A204.1 (cell line): ENCODE measurements around the gene ROR2.
"Not testable (repeated sequence)": the region's sequence is repeated elsewhere in the genome, so short reads cannot be mapped to it uniquely, and the experiment has no call there.

Source experiments
- FAIRE-seq: peaks from 2 replicates; lab custom pipeline; 2012; peaks lifted over from hg19 to GRCh38; lab: Jason Lieb, UNC

Gene ROR2

DNA sequence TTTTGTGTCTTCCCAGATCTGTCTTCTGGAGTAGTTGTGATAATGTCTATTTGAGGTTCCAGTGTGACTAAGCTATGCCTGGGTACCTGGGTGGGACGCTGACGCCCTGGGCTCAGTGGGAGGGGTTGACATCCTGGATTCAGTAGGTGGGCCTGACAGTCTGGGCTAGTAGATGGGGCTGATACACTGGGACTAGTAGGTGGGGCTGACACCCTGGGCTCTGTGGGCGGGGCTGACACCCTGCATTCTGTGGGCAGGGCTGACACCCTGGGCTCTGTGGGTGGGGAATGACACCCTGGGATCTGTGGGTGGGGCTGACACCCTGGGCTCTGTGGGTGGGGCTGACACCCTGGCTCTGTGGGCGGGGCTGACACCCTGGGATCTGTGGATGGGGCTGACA is 153.5 kb downstream of the ROR2 start:
- not testable (repeated sequence) for FAIRE-seq

- FAIRE-seq, result no peak
These were observed 154.3 kb downstream of the ROR2 start for GRCh38 chr9:91795598-91796241.

DNA sequence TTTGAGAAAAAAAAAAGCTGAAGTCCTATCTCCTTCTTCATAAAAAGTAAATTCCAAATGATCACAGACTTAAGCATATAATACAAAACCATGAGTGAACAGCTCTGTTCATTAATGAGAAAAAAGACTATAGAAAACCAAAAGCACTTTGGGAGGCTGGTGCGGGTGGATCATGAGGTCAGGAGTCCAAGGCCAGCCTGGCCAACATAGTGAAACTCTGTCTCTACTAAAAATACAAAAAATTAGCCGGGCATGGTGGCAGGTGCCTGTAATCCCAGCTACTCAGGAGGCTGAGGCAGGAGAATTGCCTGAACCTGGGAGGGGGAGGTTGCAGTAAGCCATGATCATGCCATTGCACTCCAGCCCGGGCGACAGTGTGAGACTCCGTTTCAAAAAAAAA is 156.7 kb downstream of the ROR2 start:
- not testable (repeated sequence) for FAIRE-seq

DNA sequence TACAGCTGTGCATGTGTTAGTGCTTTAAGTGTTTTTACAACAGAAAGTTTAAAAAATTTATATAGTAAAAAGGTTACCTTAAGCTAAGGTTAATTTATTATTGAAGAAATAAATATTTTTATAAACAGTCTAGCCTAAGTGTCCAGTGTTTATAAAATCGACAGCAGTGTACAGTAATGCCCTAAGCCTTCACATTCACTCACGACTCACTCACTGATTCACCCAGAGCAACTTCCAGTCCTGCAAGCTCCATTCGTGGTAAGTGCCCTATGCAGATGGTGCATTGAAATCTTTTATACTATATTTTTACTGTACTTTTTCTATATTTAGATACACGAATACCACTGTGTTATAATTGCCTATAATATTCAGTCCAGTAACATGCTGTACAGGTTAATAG is 159.1 kb downstream of the ROR2 start:
- no peak for FAIRE-seq

DNA sequence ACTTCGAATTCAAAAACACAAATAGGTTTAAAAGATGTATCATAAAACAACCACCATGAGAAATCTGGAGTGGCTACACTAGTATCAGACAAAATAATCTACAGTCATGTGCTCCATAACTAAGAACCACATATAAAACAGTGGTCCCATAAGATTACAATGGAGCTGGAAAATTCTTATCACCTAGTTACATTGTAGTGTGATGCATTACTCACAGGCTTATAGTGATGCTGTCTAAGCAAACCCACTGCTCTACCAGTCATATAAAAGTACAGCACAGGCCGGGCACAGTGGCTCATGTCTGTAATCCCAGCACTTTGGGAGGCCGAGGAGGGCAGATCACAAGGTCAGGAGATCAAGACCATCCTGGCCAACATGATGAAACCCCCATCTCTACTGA is 160.1 kb downstream of the ROR2 start:
- no peak for FAIRE-seq

DNA sequence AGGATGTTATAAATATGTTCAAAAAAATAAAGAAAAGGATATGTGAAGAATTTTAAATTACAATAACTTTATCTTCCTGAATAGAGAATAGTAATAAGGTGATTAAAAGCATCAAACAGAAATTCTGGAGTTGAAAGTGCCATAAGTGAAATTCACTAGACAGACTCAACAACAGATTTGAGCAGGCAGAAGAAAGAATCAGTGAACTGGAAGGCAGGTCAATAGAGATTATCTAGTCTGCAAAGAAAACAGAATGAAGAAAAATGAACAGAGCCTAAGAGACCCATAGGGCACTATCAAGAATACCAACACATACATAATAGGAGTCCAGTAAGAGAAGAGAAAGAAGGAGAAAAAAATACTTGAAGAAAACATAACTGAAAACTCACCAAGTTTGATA is 162.1 kb downstream of the ROR2 start:
- FAIRE-seq, result no peak

DNA sequence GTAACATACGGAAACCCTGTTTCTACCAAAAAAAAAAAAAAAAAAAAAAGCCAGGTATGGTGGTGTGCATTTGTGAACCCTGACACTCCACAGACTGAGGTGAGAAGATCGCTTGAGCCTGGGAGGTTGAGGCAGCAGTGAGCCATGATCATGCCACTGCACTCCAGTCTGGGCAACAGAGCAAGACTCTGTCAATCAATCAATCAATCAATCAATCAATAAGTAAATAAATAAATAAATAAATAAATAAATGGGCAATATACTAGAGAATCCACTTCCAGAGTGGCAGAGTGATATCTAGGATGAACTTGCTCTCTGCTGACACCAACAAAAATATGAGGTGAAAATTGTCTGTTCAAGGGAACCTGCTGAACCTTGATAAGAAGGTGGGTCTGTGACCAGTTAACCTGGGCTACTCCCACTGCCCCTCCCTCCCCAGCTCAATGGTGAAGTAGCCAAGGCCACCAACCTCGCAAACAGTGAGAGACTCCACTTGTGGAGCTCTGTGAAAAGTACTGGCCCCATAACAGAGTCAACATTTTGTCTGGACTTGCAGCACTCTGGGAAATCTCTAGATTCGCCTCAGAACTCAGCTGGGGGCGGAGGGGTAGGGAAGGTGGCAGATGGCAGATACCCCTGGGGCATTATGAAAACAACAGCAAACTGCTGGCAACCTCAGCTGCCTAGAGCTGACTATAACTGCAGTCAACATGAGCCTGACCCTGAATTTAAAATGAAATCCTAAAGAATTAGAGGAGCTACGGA is 163.7 kb downstream of the ROR2 start:
- no peak for FAIRE-seq

- no peak for FAIRE-seq
These were observed 164.6 kb downstream of the ROR2 start for GRCh38 chr9:91785447-91785842.

DNA sequence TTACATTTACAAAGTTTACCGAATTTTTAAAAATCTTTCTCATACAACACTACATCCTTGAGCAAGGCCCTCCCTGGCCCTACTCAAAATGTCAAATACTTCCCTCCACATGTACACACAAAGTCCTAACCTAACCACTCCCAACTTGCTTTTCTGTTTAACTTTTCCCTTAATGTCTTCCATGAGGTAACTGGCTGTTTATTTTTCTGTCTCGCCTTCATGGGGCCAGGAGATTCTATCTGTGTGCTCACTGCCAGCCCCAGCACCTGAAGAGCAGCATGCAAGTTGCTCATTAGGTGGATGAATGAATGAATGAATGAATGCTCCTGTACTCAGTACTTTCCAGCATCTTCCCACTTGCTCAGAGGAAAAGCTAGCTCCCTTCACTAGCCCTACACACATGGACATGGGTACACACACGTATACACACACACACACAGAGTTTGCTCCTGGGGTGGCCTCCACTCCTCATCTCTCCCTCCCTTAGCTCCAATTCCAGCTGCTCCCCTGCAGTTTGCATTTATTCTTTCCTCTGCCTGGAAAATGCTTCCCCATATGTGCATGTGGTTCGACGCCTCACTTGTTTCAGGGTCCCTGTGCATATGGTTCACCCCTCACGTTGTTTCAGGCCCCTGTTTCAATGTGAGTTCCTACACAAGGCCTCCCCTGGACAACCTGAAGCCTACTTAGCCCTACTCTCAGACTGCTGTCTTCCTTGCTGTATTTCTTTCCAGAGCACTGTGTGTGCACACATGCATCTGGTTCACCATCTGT is 165.2 kb downstream of the ROR2 start:
- FAIRE-seq, result no peak

- FAIRE-seq, result no peak
These were observed 166.0 kb downstream of the ROR2 start for GRCh38 chr9:91783876-91784672.

GRCh38 chr9:91783411-91783810 is 166.6 kb downstream of the ROR2 start:
- no peak for FAIRE-seq

DNA sequence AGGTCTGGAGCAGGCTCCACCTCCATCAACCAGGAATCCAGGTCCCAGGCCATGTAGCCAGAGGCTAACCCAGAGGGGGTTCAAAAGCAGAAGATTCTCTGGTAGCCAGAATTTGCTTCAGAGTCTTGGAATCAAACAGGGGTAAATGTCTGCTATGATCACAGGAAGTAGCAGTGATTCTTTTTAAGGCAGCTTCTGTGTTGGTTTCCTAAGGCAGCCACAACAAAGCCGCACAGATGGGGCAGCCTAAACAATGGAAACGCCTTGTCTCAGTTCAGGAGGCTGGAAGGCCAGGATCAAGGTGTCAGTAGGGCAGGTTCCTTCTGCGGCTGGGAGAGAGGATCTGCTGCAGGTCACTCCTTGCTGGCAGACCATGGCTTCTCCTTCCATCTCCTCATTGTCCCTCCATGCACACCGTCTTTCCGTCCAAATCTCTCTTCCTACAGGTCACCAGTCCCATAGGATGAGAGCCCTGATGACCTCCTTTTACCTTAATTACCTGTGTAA is 167.3 kb downstream of the ROR2 start:
- no peak for FAIRE-seq

- FAIRE-seq, result no peak
These were observed 168.1 kb downstream of the ROR2 start for GRCh38 chr9:91781906-91782305.

DNA sequence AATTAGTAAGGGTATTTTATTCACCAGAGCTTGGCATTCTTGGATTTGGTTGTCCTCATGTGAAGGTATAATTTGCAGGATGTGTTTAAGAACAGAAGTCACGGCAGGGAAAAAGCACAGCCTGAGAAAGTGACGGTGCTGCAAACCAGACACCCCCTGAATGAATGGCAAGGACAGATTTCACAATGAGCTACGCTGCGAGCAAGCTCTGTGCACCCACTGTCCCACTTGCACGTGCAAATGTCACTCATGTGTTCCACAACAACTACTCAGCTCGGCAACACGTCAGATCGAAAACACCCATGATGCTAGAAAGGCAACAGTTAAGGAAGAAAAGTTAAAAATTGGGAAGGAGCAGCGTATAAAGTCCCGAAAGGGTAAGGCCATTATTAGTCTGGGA is 168.9 kb downstream of the ROR2 start:
- no peak for FAIRE-seq

DNA sequence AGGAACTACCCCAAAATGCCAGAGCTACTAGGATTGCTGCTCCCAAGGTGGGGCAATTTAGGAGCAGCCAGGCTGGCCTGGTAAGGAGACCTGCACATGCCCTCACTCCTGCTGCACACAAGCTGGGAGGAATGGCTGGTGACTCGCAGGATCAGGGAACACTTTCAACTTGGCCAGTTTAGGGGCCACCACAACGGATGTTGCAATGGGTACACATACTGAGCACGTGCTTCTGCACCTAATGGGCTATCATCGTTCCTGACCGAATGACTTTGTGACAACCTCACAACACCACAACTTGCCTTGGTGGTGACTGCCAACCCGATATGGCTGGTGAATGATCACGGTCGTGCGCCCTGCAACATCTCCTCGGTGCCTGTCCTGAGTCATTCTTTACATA is 172.0 kb downstream of the ROR2 start:
- FAIRE-seq, result no peak

DNA sequence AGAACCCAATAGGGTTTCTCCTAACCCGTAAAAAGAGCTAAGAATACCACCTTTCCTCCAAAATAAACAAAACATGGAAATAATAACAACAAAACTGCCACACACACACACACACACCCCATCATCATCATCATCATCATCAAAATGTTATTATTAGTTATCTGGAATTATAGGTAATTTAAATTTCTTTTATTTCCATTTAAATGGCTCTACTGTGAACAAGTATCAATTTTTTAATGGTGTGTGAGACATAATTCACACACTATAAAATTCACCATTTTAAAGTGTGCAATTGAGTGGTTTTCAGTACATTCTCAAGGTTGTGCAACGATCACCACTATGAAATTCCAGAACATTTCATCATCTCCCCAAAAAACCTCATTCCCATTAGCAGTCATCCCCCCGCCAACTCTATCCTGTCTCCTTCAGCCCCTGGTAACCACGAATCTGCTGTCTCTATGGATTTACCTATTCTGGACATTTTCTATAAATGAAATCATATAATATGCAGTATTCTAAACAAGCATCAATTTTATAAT is 172.7 kb downstream of the ROR2 start:
- no peak for FAIRE-seq

- FAIRE-seq, result no peak
These were observed 173.4 kb downstream of the ROR2 start for GRCh38 chr9:91776409-91777291.

- no peak for FAIRE-seq
These were observed 174.4 kb downstream of the ROR2 start for GRCh38 chr9:91775708-91776028.

GRCh38 chr9:91775011-91775707 is 174.9 kb downstream of the ROR2 start:
- FAIRE-seq, result no peak

DNA sequence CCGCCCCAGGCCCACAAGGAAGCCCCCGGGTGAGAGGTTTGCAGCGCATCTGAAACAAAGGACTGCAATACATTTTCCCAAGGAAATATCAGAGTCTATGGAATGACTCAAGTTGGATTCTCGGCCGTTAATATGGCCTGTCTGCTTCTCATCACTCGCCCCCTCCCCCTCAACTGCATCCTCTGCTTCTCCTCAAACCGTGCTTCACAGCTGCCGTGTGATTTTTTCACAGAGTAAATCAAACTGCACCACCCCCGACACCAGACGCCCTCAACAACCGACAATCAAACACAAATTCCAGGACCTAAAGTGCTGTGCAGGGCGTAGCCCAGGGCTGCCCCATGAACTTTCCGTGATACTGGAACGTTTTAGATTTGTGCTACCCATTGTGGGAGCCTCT is 176.9 kb downstream of the ROR2 start:
- FAIRE-seq, result no peak

DNA sequence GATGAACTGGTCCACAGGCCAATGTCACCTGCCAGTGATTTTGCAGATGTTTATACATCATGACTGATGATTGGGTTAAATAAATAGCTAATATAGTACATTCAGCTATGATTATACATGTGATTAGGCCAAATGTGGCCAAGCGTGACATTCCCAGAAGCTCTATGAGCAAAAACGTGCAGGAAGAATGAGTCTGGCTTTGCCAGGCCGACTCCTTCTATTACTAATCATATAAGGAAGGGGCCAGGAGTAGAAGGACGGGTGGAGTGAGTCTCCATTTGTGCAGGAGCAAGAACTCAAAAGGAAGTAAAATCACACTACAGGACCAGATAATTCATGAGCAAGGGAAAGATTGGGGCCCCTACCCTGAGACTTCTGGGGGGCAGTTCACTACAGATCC is 178.2 kb downstream of the ROR2 start:
- FAIRE-seq, result no peak
